Amniotic stem cell (primary cell): Measurements from ENCODE around the gene TUBGCP6.

Experiments used
- DNase-seq: peaks from one replicate; lab custom pipeline; 2025; lab: John Stamatoyannopoulos, UW

The TUBGCP6 gene

GRCh38 chr22:50226063-50226874 is 18.6 kb downstream of the TUBGCP6 start:
- no peak for DNase-seq

- DNase-seq, result no peak
These were observed 19.4 kb downstream of the TUBGCP6 start for GRCh38 chr22:50225200-50225969.

GRCh38 chr22:50224071-50224470 is 20.8 kb downstream of the TUBGCP6 start:
- no peak for DNase-seq

- no peak for DNase-seq
These were observed 22.3 kb downstream of the TUBGCP6 start for GRCh38 chr22:50222508-50222907.

- DNase-seq, result no peak
These were observed 23.2 kb downstream of the TUBGCP6 start for GRCh38 chr22:50221410-50222300.

GRCh38 chr22:50220603-50221409 is 24.0 kb downstream of the TUBGCP6 start:
- no peak for DNase-seq

GRCh38 chr22:50219800-50220602 is 24.8 kb downstream of the TUBGCP6 start:
- no peak for DNase-seq

GRCh38 chr22:50218996-50219727 is 25.7 kb downstream of the TUBGCP6 start:
- DNase-seq, result no peak

GRCh38 chr22:50218153-50218995 is 26.4 kb downstream of the TUBGCP6 start:
- no peak for DNase-seq

GRCh38 chr22:50217543-50218152 is 27.2 kb downstream of the TUBGCP6 start:
- no peak for DNase-seq

- no peak for DNase-seq
These were observed 27.9 kb downstream of the TUBGCP6 start for GRCh38 chr22:50216684-50217520.

- no peak for DNase-seq
These were observed 28.7 kb downstream of the TUBGCP6 start for GRCh38 chr22:50216055-50216683.

- DNase-seq, result no peak
These were observed 29.3 kb downstream of the TUBGCP6 start for GRCh38 chr22:50215297-50216054.

GRCh38 chr22:50213263-50213662 is 31.6 kb downstream of the TUBGCP6 start:
- no peak for DNase-seq

- DNase-seq, result no peak
These were observed 33.7 kb downstream of the TUBGCP6 start for GRCh38 chr22:50211147-50211546.
